Stimulated activated CD4-positive, alpha-beta T cell treated with anti-CD3 and anti-CD28 coated beads, Interleukin-2, amount 100 ng/mL, for 24 hours (primary cell): ENCODE measurements around the gene MIP.
"Not testable (repeated sequence)": the region's sequence is repeated elsewhere in the genome, so short reads cannot be mapped to it uniquely, and the experiment has no call there.

Source experiments
- DNase-seq, 2 donors: peaks; one replicate each; pipeline ENCODE4 v3.0.0-alpha.2; 2020

Gene MIP

GRCh38 chr12:56401612-56402011 lies 52.8 kb downstream of the MIP start:
- DNase-seq = not testable (repeated sequence)

- not testable (repeated sequence) for DNase-seq
These were observed 53.3 kb downstream of the MIP start for GRCh38 chr12:56401125-56401524.
